GM19455 (cell line): ENCODE results near the gene DGLUCY.
"Not testable (repeated sequence)": the region's sequence is repeated elsewhere in the genome, so short reads cannot be mapped to it uniquely, and the experiment has no call there.

ENCODE experiments used
- ATAC-seq: cut with Tn5 transposase; IDR thresholded peaks from one replicate; pipeline ENCODE4 v1.9.1; 2021; ENCODE audit not compliant: unreplicated experiment

Gene DGLUCY

GRCh38 chr14:91135039-91135438 is 21.2 kb downstream of the DGLUCY start:
- ATAC-seq = no peak

GRCh38 chr14:91138511-91139359 is 24.9 kb downstream of the DGLUCY start:
- ATAC-seq = no peak

GRCh38 chr14:91139776-91140175 is 25.9 kb downstream of the DGLUCY start:
- no peak for ATAC-seq

GRCh38 chr14:91140672-91141071 is 26.8 kb downstream of the DGLUCY start:
- ATAC-seq = no peak

- peak; percentile 89 for ATAC-seq
Measured at GRCh38 chr14:91142214-91142668, 28.4 kb downstream of the DGLUCY start.

GRCh38 chr14:91143862-91144261 is 30.0 kb downstream of the DGLUCY start:
- ATAC-seq = no peak

GRCh38 chr14:91144425-91145145 is 30.7 kb downstream of the DGLUCY start:
- ATAC-seq = no peak

GRCh38 chr14:91145391-91146160 is 31.7 kb downstream of the DGLUCY start:
- ATAC-seq = no peak

GRCh38 chr14:91146661-91147060 is 32.8 kb downstream of the DGLUCY start:
- ATAC-seq = no peak

GRCh38 chr14:91149462-91149861 is 35.6 kb downstream of the DGLUCY start:
- ATAC-seq = no peak

- no peak for ATAC-seq
Measured at GRCh38 chr14:91152499-91152898, 38.6 kb downstream of the DGLUCY start.

- no peak for ATAC-seq
Measured at GRCh38 chr14:91153360-91153759, 39.5 kb downstream of the DGLUCY start.

- no peak for ATAC-seq
Measured at GRCh38 chr14:91154851-91155625, 41.2 kb downstream of the DGLUCY start.

GRCh38 chr14:91155626-91156089 is 41.8 kb downstream of the DGLUCY start:
- no peak for ATAC-seq

- not testable (repeated sequence) for ATAC-seq
Measured at GRCh38 chr14:91156142-91156666, 42.3 kb downstream of the DGLUCY start.

- ATAC-seq = not testable (repeated sequence)
Measured at GRCh38 chr14:91156877-91157276, 43.0 kb downstream of the DGLUCY start.

GRCh38 chr14:91158091-91158790 is 44.4 kb downstream of the DGLUCY start:
- no peak for ATAC-seq

GRCh38 chr14:91159182-91159581 is 45.3 kb downstream of the DGLUCY start:
- no peak for ATAC-seq

- ATAC-seq = no peak
Measured at GRCh38 chr14:91159906-91160305, 46.0 kb downstream of the DGLUCY start.

GRCh38 chr14:91163316-91163715 is 49.4 kb downstream of the DGLUCY start:
- no peak for ATAC-seq
